HepG2 (cell line): Measurements from ENCODE around the gene TNFRSF6B. TPM values are rescaled to one million over a fixed set of nuclear protein-coding genes. Genes with fewer than 3 reads are reported as not detected.

Source experiments
- ATAC-seq: fragments of 200-7000 bp; cut with Tn5 transposase; 3 replicates; pipeline ENCODE4 v1.9.1; 2020; ENCODE audit warnings: mild to moderate bottlenecking, moderate library complexity
- BruUV-seq: library from RNA; stranded (reverse); fragments of 400-500 nt; replicated peaks from 2 replicates; lab custom pipeline; 2021; lab: Mats Ljungman, UMichigan
- CTCF ChIA-PET: fragments of 300-600 bp; formaldehyde crosslinking; extraction: SDS; loops from one replicate; lab custom pipeline; 2021; ENCODE audit warnings: low total read pairs, inconsistent platforms, low intra/inter-chr PET ratio; lab: Yijun Ruan, JAX
- POLR2A ChIA-PET: fragments of 350-600 bp; sonication (Branson Sonifier 250); formaldehyde crosslinking; loops from one replicate; lab custom pipeline; 2020; ENCODE audit warnings: antibody characterized with exemption, inconsistent platforms; lab: Yijun Ruan, JAX
- DNase-seq: peaks from one replicate; pipeline ENCODE4 v3.0.0-alpha.2; 2015; ENCODE audit warnings: low spot score
- FAIRE-seq: peaks from 3 replicates; lab custom pipeline; 2011; peaks lifted over from hg19 to GRCh38; lab: Jason Lieb, UNC
- H2AFZ ChIP-seq: one replicate; pipeline ENCODE4 v1.6.1; 2011; ENCODE audit warnings: low read length, inconsistent platforms
- H3K27ac ChIP-seq: fragments of 300-600 bp; 3 replicates; pipeline ENCODE4 v1.8.0; 2011; ENCODE audit warnings: mixed run types, mild to moderate bottlenecking, mixed read lengths, low read length, inconsistent platforms; ENCODE audit not compliant: insufficient read depth; ENCODE audit errors: extremely low read length
- H3K27me3 ChIP-seq, 2 experiments: fragments of 200-600 bp in 1 of 2; 2 replicates in 1 of 2; 3 replicates in 1 of 2; pipeline versions ENCODE4 v1.6.0 to v1.8.0; 2011; ENCODE audit warnings: low read length in 2 of 2, mild to moderate bottlenecking in 2 of 2, moderate library complexity in 2 of 2, inconsistent platforms in 1 of 2; ENCODE audit not compliant: insufficient read depth in 2 of 2, control insufficient read depth in 1 of 2
- H3K36me3 ChIP-seq, 2 experiments: fragments of 200-600 bp in 1 of 2; replicated peaks in 1 of 2; 2 replicates in 1 of 2; 3 replicates in 1 of 2; pipeline versions ENCODE4 v1.5.1 to v1.8.0; 2011; ENCODE audit warnings: low read length in 2 of 2, inconsistent platforms in 1 of 2; ENCODE audit not compliant: insufficient read depth in 2 of 2, control insufficient read depth in 1 of 2
- H3K4me1 ChIP-seq: 2 replicates; pipeline ENCODE4 v1.5.1; 2012; ENCODE audit warnings: low read length, inconsistent platforms; ENCODE audit not compliant: insufficient read depth
- H3K4me2 ChIP-seq: 2 replicates; pipeline ENCODE4 v1.6.0; 2011; ENCODE audit warnings: low read depth, low read length, inconsistent platforms
- H3K4me3 ChIP-seq, 3 experiments: fragments of 200-600 bp in 1 of 3; sonication (generic), shearing (Covaris generic) in 1 of 3; replicated peaks in 1 of 3; 2 replicates each; pipeline ENCODE4 v1.5.1; 2011 to 2016; ENCODE audit warnings: low read length in 3 of 3, inconsistent platforms in 2 of 3, low read depth in 2 of 3, mild to moderate bottlenecking in 2 of 3, control low read depth in 1 of 3, mixed read lengths in 1 of 3; ENCODE audit not compliant: insufficient read depth in 1 of 3
- H3K79me2 ChIP-seq: one replicate; pipeline ENCODE4 v1.6.1; 2011; ENCODE audit warnings: low read length, inconsistent platforms; ENCODE audit not compliant: insufficient read depth
- H3K9ac ChIP-seq: 2 replicates; pipeline ENCODE4 v1.6.0; 2011; ENCODE audit warnings: mild to moderate bottlenecking, low read depth, low read length, inconsistent platforms; ENCODE audit not compliant: insufficient read depth
- H3K9me3 ChIP-seq: 2 replicates; pipeline ENCODE4 v1.5.1; 2012; ENCODE audit warnings: mild to moderate bottlenecking, low read length
- H4K20me1 ChIP-seq: 2 replicates; pipeline ENCODE4 v1.6.0; 2011; ENCODE audit warnings: inconsistent platforms, mild to moderate bottlenecking, low read length, moderate library complexity; ENCODE audit not compliant: insufficient read depth
- AGO2 ChIP-seq: fragments of 200-400 bp; formaldehyde crosslinking; optimal IDR thresholded peaks from 2 replicates; pipeline ENCODE3; 2017; ENCODE audit warnings: mild to moderate bottlenecking, low read depth, low read length, moderate library complexity
- ATRX ChIP-seq: sonication (generic); formaldehyde crosslinking; IDR thresholded peaks from 2 replicates; pipeline ENCODE4 v1.4.0; 2020; ENCODE audit warnings: missing genetic modification reagents, borderline replicate concordance
- E2F1 ChIP-seq: sonication (generic); formaldehyde crosslinking; IDR thresholded peaks from 2 replicates; pipeline ENCODE4 v1.5.0; 2020; ENCODE audit warnings: missing genetic modification reagents
- FOXK1 ChIP-seq: sonication (generic); formaldehyde crosslinking; IDR thresholded peaks from 2 replicates; pipeline ENCODE4 v1.4.0; 2020; ENCODE audit warnings: low read depth, missing genetic modification reagents, borderline replicate concordance
- HNRNPL ChIP-seq: fragments of 200-400 bp; formaldehyde crosslinking; IDR thresholded peaks from 2 replicates; pipeline ENCODE4 v1.6.1; 2017; ENCODE audit warnings: mild to moderate bottlenecking, low read depth, low read length
- IRF1 ChIP-seq: sonication (generic); formaldehyde crosslinking; IDR thresholded peaks from 2 replicates; pipeline ENCODE4 v1.4.0; 2020; ENCODE audit warnings: low read depth, mild to moderate bottlenecking, missing genetic modification reagents
- NFIB ChIP-seq: sonication (generic); formaldehyde crosslinking; IDR thresholded peaks from 2 replicates; pipeline ENCODE4 v1.9.0; 2021; ENCODE audit warnings: missing genetic modification reagents, mild to moderate bottlenecking, borderline replicate concordance
- NRL ChIP-seq: sonication (generic); formaldehyde crosslinking; IDR thresholded peaks from 2 replicates; pipeline ENCODE4 v1.5.0; 2020; ENCODE audit warnings: missing genetic modification reagents, mild to moderate bottlenecking, moderate library complexity, borderline replicate concordance
- POLR2AphosphoS5 ChIP-seq: IDR thresholded peaks from 2 replicates; pipeline ENCODE4 v1.6.1; 2012; ENCODE audit warnings: low read depth, low read length
- POLR2G ChIP-seq: fragments of 200-400 bp; formaldehyde crosslinking; IDR thresholded peaks from 2 replicates; pipeline ENCODE4 v1.6.1; 2018; ENCODE audit warnings: mild to moderate bottlenecking, low read depth, low read length, moderate library complexity
- PRDM4 ChIP-seq: sonication (generic); formaldehyde crosslinking; IDR thresholded peaks from 2 replicates; pipeline ENCODE4 v1.9.0; 2021; ENCODE audit warnings: missing genetic modification reagents, borderline replicate concordance
- SKI ChIP-seq: fragments of 450-650 bp; IDR thresholded peaks from one replicate; pipeline ENCODE4 v1.6.1; 2018; ENCODE audit warnings: mild to moderate bottlenecking; ENCODE audit not compliant: partially characterized antibody
- THYN1 ChIP-seq: sonication (generic); formaldehyde crosslinking; IDR thresholded peaks from 2 replicates; pipeline ENCODE4 v1.8.1; 2023; ENCODE audit warnings: low read depth, mild to moderate bottlenecking, moderate library complexity, missing genetic modification reagents, borderline replicate concordance
- ZBTB7A ChIP-seq: sonication (generic); formaldehyde crosslinking; IDR thresholded peaks from 2 replicates; pipeline ENCODE4 v1.8.0; 2022; ENCODE audit warnings: mild to moderate bottlenecking, missing genetic modification reagents
- ZFY ChIP-seq: sonication (generic); formaldehyde crosslinking; IDR thresholded peaks from 2 replicates; pipeline ENCODE4 v1.4.0; 2020; ENCODE audit warnings: missing genetic modification reagents
- ZNF124 ChIP-seq: sonication (generic); formaldehyde crosslinking; IDR thresholded peaks from 2 replicates; pipeline ENCODE4 v1.4.0; 2020; ENCODE audit warnings: missing genetic modification reagents
- ZNF878 ChIP-seq: sonication (generic); formaldehyde crosslinking; IDR thresholded peaks from 2 replicates; pipeline ENCODE4 v1.8.1; 2023; ENCODE audit warnings: mild to moderate bottlenecking, missing genetic modification reagents, moderate library complexity
- WGBS: methylation state at CpG from one replicate; pipeline ENCODE4 v1.1.6; 2017; ENCODE audit warnings: low lambda C conversion rate; 5-methylcytosine and 5-hydroxymethylcytosine counted together
- in situ Hi-C: cut with HindIII; loops from 2 replicates; pipeline ENCODE4 v1.10.0; 2017; ENCODE audit warnings: low pct_unique_long_range_greater_than_20kb; ENCODE audit not compliant: extremely low pct_ligation_motif_present
- intact Hi-C: fragments of 100-400 bp; cut with micrococcal nuclease; formaldehyde crosslinking; loops from one replicate; pipeline ENCODE4 v1.10.0; 2022; ENCODE audit not compliant: unreplicated experiment
- polyA plus RNA-seq, 8 experiments: library from polyadenylated mRNA; depleted of rRNA in 3 of 8; stranded (reverse) in 7 of 8; unstranded in 1 of 8; fragments of >200 nt; fragmentation: Illumina TruSeq in 4 of 8; extraction: Trizol in 4 of 8; gene quantifications; 2 replicates each; pipeline versions ENCODE4 v1.2.1 to v1.2.3, GENCODE V29; 2011 to 2016; ENCODE audit warnings: low read depth in 4 of 8, missing spikeins in 1 of 8, mixed read lengths in 1 of 8; ENCODE audit not compliant: insufficient read depth in 1 of 8
- total RNA-seq, 5 experiments: library from RNA; depleted of rRNA; stranded (reverse); fragments of >200 nt; fragmentation: Illumina TruSeq; extraction: Trizol; gene quantifications; 2 replicates each; pipeline ENCODE4 v1.2.3, GENCODE V29; 2016; ENCODE audit warnings: low read depth in 1 of 5

TNFRSF6B gene
- total and polyA plus RNA-seq, 2 of the 13 experiments (the other 11 are each of a cell fraction or from before 2014, with no cell fraction given) = 0.24 TPM; not detected in 1

DNA sequence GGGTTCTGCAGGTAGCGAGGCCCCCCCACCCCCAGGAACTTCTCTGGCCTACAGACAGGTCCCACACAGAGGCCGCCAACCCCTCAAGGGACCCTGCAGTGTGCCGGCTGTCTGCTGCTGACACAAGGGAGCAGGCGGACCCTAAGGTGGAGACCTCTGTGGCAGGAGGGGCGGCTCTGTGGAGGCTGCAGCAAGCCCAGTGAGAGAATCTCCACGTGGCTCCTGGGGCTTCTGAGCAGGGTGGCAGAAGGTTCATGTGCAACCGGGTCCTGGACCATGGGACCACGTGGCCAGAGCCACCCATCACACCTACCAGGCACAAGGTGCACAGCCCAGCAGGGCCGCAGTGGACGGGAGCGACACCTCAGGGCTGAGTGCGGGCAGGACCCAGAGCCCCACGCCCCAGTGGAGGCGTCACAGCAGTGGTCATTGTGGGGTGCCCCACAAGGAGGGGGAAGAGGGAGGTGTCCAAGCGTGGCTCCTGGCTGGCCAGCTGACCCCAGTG is 7.1 kb downstream of the TNFRSF6B start (continued):
- TF ChIP-seq ZFY (CRISPR knock-in tag) = 0 out of 2 replicates have a peak, but pooled peaks have one; percentile 2
- TF ChIP-seq FOXK1 = no peak
- peak; percentile 66; the same call in 1 of the 2 replicates for TF ChIP-seq NRL (CRISPR knock-in tag)
- peak; percentile 99 for TF ChIP-seq AGO2
- TF ChIP-seq HNRNPL = 0 out of 2 replicates have a peak, but pooled peaks have one; percentile 25
- TF ChIP-seq NFIB (CRISPR knock-in tag) = 0 out of 2 replicates have a peak, but pooled peaks have one; percentile 54
- TF ChIP-seq POLR2AphosphoS5 = 0 out of 2 replicates have a peak, but pooled peaks have one; percentile 1
- TF ChIP-seq ZBTB7A (CRISPR knock-in tag) = 0 out of 2 replicates have a peak, but pooled peaks have one; percentile 40
- TF ChIP-seq POLR2G = 0 out of 2 replicates have a peak, but pooled peaks have one; percentile 24

- CTCF ChIA-PET = no interaction called here
- no peak for FAIRE-seq
- no TSS peak for BruUV-seq
- H3K27ac ChIP-seq = no peak overlapping the region
- H3K27me3 ChIP-seq = no peaks in the 10 kb centered on the region; a peak in 1 of 5 replicates
- no peak overlapping the region for H3K4me2 ChIP-seq
- H3K9ac ChIP-seq = no peak overlapping the region
- peaks cover 17% of the 10 kb centered on the region for H3K4me1 ChIP-seq
- no peaks in the 10 kb centered on the region for H3K9me3 ChIP-seq
- peaks cover 10% of the 10 kb centered on the region; the same call in 1 of the 2 replicates for H4K20me1 ChIP-seq
- H3K79me2 ChIP-seq = peaks cover 33% of the 10 kb centered on the region
- no peak for ATAC-seq
- WGBS = 96% methylated on average over 10 of the region's 11 CpGs
- intact Hi-C loops (no loop called here), in situ Hi-C loops (loop anchor here (10.0 kb wide), 1 partner anchor 81 kb away; no protein-coding TSS in a partner anchor)
- H3K4me3 ChIP-seq = no peak overlapping the region
- H3K36me3 ChIP-seq = peaks cover 17 to 35% of the 10 kb centered on the region in 2 experiments
- H2AFZ ChIP-seq = no peak overlapping the region
- no peak for DNase-seq
- POLR2A ChIA-PET = interaction anchor here (1.5 to 12.4 kb wide), 2 partner anchors 32 to 41 kb away, joined by 5 to 190 read pairs; partner anchors contain the start of genes LIME1 and SLC2A4RG
- TF ChIP-seq ZNF124 (CRISPR knock-in tag) (no peak), ATRX (CRISPR knock-in tag) (no peak), THYN1 (CRISPR knock-in tag) (no peak), AGO2 (peak; percentile 69), SKI (no peak), ZNF878 (CRISPR knock-in tag) (no peak), PRDM4 (CRISPR knock-in tag) (no peak), IRF1 (no peak), E2F1 (CRISPR knock-in tag) (no peak)
Observed at GRCh38 chr20:63703976-63704748, 7.7 kb downstream of the TNFRSF6B start.
